HG02571 (cell line): ENCODE results near the gene TAGLN2.

Experiments
- ATAC-seq: cut with Tn5 transposase; IDR thresholded peaks from one replicate; pipeline ENCODE4 v1.9.1; 2021; ENCODE audit warnings: mild to moderate bottlenecking, moderate library complexity; ENCODE audit not compliant: unreplicated experiment

The TAGLN2 gene

DNA sequence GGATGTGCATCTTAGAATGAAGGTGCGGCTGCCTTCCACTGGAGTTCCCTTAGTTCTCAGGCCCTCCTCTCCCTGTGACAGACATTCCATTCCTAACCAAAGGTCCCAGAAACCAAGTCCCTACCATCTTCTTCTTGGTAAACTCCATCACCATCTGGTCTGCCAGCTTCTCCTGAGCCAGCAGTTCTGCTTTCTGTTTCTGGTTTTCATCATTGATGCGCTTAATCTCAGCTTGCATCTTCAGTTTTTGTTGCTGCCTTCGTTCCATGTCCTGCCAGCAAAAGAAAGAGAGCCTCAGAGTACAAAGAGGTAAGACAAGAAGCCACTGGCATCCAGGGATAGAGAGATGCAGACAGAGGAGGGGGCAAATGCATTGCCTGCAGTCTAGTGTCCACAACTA lies 44.9 kb downstream of the TAGLN2 start:
- ATAC-seq = no peak

DNA sequence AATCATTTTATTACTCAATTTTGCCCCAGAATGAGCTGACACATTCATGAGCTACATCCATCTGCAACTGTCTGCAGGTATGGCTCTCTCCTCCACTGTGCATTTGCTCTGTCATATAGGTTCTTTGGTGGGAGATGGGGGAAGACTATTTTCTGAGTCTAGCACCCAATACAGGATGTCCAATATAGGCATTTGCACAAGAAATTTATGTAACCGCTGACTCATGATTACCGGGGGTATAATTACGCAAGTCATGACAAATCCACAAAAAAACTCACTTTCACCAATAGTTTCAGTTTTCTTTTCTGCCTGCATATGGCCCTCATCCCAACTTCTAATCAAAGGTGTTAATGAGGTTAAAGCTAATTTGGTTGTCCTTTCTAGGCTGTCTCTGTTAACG lies 45.3 kb downstream of the TAGLN2 start:
- no peak for ATAC-seq

DNA sequence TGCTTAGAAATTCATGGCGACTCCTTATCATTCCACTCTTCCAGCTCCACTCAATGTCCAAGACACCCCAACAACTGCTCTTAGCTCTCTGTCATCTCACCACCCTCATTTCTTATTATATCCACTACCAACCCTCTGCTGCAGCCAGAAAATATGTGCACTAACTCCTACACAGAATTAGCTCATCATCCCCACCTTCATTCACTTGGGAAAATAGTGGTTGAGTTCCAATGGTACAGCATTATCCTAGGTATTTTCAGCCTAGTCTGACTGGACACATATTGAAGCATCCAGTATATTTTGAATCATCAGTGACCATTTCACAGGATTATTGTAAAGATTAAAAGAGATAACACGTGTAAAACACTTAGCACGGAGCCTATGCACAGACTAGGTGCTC lies 46.2 kb downstream of the TAGLN2 start:
- no peak for ATAC-seq

DNA sequence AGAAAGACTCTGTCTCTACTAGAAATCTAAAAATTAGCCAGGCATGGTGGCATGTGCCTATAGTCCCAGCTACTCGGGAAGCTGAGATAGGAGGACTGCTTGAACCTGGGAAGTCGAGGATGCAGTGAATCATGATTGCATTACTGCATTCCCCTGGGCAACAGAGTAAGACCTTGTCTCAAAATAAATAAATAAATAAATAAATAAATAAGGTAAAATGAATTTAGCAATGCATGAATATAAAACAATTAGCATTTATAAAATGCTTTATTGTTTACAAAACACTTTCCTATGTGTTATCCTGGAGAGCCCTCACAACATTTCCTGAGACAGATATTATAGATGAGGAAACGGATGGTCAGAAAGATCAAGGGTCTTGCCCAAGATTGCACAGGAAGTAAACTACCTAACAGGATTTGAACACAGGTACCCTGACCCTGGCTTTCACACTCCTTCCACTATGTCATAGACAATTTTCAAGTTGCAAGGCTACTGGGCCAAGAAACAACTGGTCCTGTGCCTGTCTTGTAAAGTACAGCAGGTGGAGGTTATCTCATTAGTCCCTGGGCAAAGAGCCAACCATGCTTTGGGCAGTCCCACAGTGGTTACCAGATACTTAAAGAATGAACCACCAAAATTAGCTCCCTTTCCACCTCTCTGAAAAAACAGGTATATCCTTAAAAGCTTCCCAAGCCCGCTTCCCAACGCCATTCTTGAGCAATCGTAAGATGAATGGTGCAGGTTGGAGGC lies 47.4 kb downstream of the TAGLN2 start:
- ATAC-seq = no peak

DNA sequence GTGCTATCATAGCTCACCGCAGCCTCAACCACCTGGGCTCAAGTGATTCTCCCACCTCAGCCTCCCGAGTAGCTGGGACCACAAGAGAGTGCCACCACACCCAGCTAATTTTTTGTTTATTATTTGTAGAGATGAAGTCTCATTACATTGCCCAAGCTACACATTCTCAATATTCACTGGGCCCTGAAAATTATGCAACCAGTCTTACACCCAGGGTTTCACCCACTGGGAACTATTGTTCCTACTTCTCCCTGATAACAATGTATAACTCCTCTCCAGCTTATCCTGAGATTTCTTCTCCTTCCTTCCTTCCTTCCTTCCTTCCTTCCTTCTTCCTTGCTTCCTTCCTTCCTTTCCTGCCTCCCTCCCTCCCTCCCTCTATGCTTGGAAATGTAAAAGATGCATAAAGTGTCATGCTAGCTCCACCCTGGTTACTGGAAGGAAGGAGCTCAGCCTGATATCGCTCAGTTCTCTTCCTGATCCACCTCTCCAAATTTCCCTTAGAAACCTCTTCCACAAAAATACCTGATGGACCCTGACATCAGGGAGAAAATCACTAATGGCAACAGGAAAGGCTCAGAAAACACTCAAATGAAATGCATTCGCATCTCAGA lies 51.7 kb downstream of the TAGLN2 start:
- ATAC-seq = no peak

DNA sequence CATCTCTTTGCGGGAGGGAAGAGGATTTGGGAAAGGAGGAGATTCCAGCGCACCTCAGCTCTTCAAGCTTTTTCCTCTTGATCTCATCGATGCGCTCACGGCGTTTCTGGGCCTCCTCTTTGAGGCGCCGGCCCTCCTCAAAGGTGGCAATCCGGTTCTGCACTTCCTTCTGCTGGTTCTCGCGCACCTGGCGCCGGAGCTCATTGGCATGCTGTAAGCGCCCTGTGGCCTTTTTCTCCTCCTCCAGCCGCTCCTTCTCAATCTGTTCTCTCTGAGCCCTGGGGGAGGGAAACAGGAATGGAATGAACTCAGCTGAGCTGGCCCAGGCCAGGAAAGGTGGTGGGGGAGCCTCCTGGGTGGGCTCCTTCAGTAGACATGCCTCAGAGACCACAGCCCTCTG lies 52.4 kb downstream of the TAGLN2 start:
- no peak for ATAC-seq

DNA sequence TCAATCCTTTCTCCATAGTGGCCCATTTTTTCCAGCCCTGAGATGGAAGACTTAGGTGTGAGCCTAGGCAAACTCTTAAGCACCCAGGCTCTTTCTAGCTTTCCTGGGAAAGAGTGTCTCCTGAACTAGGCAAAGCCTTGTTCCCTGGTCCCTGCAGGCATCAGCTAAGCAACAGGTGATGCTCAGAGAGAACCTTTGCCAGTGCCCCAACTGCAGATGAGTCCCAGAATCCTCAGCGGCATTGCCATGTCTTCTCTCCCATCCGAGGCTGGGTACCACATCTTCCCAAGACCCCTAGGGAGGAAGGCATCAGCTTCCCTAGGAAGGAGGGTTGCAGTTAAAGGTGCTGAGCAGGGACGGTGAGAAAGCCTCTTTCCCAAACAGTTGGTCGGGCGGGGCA lies 54.6 kb downstream of the TAGLN2 start:
- no peak for ATAC-seq

DNA sequence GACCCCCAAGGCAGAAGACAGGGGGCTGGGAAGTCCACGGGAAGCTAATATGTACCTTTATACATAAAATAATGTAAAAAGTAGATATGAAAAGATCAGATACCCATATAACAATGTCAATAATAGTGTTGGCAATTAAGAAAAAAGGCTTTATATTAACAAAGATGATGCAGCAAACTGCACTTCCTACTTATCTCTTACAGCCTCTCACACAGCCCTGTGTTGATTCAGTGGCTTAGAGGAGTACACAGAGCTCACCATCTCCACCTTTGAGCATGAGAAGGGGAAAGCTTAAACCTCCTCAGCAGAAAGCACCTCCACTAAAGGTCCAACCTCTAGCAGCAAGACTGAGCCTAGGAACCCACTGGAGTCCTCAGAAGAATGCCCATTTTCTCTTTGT lies 55.7 kb downstream of the TAGLN2 start:
- no peak for ATAC-seq

DNA sequence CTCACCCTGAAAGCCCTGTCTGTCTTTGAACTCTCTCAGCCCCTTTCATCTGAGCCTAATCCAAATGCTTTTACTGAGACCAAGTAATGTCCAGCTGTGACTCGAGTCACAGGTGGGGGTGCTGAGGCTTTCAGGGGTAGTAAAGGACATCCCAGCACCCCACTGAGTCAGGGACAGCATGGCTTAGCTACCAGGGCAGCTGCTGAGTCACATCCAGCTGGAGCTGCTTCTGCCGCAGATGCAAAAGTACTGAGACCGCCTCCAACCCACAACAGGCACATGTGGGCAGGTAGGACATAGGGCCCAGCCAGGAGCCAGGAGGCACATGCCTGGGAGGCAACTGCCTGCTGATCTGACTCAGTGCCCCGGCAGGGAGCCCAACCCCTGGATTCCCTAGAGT lies 56.1 kb downstream of the TAGLN2 start:
- no peak for ATAC-seq

DNA sequence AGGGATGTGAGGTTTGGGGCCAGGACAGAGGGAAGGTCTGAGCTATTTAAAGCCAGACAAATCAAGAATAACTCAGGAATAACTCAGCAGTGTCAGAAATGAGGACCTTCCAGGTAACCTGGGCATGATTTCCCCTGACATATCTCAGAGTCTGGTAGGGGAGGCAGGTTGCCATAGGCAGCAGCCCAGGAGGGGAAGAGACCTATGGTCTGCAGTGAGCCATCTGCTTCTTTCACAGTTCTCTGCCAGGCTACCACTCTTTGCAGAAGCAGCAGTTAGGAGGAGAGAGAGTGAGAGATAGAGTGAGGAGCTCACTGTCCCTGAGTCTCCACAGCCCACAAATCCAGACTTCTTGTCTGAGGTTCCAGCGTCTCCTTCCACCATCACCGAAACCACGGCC lies 56.5 kb downstream of the TAGLN2 start:
- no peak for ATAC-seq
